GM18951 (cell line): Measurements from ENCODE around the gene PLEKHM3.

Experiments used
- POLR2A ChIP-seq: IDR thresholded peaks from 4 replicates; pipeline ENCODE4 v1.6.1; 2011; ENCODE audit warnings: mild to moderate bottlenecking; ENCODE audit not compliant: insufficient read length, insufficient read depth; ENCODE audit errors: extremely low read depth
- in situ Hi-C: fragments of 300-500 bp; cut with MboI; formaldehyde crosslinking; loops from one replicate; pipeline ENCODE4 v1.12.0; 2022; ENCODE audit warnings: low sequenced_read_pairs, mixed read lengths, inconsistent platforms; ENCODE audit not compliant: unreplicated experiment

The PLEKHM3 gene

GRCh38 chr2:208025037-208025813 lies at the start of gene PLEKHM3:
PLEKHM3 (minus strand) TSS chr2:208025527; CDS start chr2:208001639, 23,888 bp downstream.
- TF ChIP-seq POLR2A, result peak; percentile 83
- in situ Hi-C loops, result loop anchor here (25.0 kb wide), 1 partner anchor 388 kb away; the partner anchor contains the start of gene METTL21A

- in situ Hi-C loops, result loop anchor here (10.0 kb wide), 1 partner anchor 330 kb away; no protein-coding TSS in a partner anchor
- TF ChIP-seq POLR2A, result no peak
These were observed 49.5 kb upstream of the PLEKHM3 start for GRCh38 chr2:208074610-208075356.

- TF ChIP-seq POLR2A, result no peak
- in situ Hi-C loops, result loop anchor here (10.0 kb wide), 1 partner anchor 328 kb away; no protein-coding TSS in a partner anchor
These were observed 47.0 kb upstream of the PLEKHM3 start for GRCh38 chr2:208072250-208072892.

GRCh38 chr2:208069186-208069585 lies 43.9 kb upstream of the PLEKHM3 start:
- no peak for TF ChIP-seq POLR2A
- in situ Hi-C loops, result no loop called here

- in situ Hi-C loops, result no loop called here
- no peak for TF ChIP-seq POLR2A
These were observed 40.7 kb upstream of the PLEKHM3 start for GRCh38 chr2:208066016-208066415.

GRCh38 chr2:208065476-208065875 lies 40.1 kb upstream of the PLEKHM3 start:
- in situ Hi-C loops, result no loop called here
- no peak for TF ChIP-seq POLR2A

- in situ Hi-C loops, result no loop called here
- TF ChIP-seq POLR2A, result no peak
These were observed 39.1 kb upstream of the PLEKHM3 start for GRCh38 chr2:208064220-208064961.

GRCh38 chr2:208062961-208063360 lies 37.6 kb upstream of the PLEKHM3 start:
- no peak for TF ChIP-seq POLR2A
- in situ Hi-C loops, result no loop called here

- in situ Hi-C loops, result no loop called here
- TF ChIP-seq POLR2A, result no peak
These were observed 36.8 kb upstream of the PLEKHM3 start for GRCh38 chr2:208062113-208062512.

GRCh38 chr2:208057108-208057507 lies 31.8 kb upstream of the PLEKHM3 start:
- in situ Hi-C loops, result no loop called here
- no peak for TF ChIP-seq POLR2A

- in situ Hi-C loops, result loop anchor here (25.0 kb wide), 1 partner anchor 412 kb away; the partner anchor contains the start of gene METTL21A
- TF ChIP-seq POLR2A, result no peak
These were observed 24.1 kb upstream of the PLEKHM3 start for GRCh38 chr2:208049441-208049840.

- no peak for TF ChIP-seq POLR2A
- in situ Hi-C loops, result loop anchor here (25.0 kb wide), 1 partner anchor 412 kb away; the partner anchor contains the start of gene METTL21A
These were observed 23.7 kb upstream of the PLEKHM3 start for GRCh38 chr2:208049006-208049405.

GRCh38 chr2:208047840-208048239 lies 22.5 kb upstream of the PLEKHM3 start:
- in situ Hi-C loops, result loop anchor here (25.0 kb wide), 1 partner anchor 411 kb away; the partner anchor contains the start of gene METTL21A
- no peak for TF ChIP-seq POLR2A

GRCh38 chr2:208046686-208047085 lies 21.4 kb upstream of the PLEKHM3 start:
- in situ Hi-C loops, result loop anchor here (25.0 kb wide), 1 partner anchor 409 kb away; the partner anchor contains the start of gene METTL21A
- TF ChIP-seq POLR2A, result no peak
